Measurements from ENCODE around the gene COLEC11.

The COLEC11 gene

DNA sequence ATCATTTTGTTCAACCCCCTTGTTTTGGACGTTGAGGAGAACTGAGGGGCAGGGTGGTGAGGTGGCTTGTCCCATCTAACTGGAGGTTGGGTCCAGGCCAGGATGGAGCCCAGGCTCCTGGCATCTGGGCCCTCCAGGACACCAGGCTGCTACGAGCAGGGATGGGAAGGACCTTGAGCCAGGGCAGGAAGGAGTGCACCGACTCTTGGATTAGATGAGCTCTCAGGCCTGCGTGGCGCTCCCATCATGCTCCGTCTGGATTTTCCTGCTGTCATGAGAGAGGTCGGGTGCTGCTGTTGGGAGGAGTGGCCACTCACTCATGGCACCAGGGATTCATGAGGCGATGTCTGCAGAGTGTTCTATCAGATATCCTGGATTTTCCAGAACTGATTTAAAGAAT is 44.7 kb downstream of the COLEC11 start:
- no peak for DNase-seq

DNA sequence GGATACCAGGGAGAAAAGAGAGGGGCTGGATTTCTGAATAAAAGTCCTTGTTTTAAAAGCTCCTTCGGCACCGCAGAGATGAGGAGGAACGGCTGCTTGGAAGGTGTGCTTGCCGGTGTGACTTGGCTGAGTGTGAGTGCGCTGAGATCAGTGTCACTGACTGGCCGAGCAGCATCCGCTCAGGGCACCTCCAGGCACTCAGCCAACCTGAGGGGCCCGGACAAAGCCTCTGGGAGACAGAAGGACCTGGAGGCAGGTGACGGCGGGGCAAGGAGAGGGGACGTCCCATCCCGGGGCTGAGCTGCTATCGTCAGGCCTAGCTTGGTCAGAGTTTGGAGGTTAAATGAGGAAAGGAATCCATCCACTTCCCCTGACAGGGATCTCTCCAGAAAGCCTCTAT is 46.3 kb downstream of the COLEC11 start:
- no peak for DNase-seq

DNA sequence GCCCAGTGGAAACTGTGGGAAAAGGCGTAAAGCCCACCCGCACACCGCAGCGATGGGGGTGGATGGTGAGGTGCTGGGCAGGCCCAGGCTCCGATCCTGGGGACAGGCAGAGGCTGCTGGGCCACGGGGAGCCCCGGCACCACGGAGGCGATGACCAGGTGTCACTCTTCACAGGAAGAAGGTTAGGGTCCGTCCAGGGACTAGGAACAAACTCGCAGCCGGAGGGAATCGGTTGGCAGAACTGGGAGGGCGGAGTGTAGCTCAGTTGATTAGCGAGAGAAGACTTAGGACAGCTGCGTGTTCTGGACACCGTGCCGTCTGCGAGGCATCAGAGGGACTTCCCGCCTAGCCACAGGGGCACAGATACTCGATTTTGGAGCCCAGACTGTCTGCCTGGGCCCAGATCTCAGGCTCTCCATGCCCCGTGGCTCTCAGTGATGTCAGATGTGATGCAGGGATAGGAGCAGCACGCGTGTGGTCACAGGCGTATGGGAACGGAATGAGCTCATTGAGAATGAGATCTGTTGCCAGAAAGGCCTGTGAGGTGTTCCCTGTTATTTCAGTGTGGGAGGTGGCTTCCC is 47.0 kb downstream of the COLEC11 start:
- DNase-seq = no peak

DNA sequence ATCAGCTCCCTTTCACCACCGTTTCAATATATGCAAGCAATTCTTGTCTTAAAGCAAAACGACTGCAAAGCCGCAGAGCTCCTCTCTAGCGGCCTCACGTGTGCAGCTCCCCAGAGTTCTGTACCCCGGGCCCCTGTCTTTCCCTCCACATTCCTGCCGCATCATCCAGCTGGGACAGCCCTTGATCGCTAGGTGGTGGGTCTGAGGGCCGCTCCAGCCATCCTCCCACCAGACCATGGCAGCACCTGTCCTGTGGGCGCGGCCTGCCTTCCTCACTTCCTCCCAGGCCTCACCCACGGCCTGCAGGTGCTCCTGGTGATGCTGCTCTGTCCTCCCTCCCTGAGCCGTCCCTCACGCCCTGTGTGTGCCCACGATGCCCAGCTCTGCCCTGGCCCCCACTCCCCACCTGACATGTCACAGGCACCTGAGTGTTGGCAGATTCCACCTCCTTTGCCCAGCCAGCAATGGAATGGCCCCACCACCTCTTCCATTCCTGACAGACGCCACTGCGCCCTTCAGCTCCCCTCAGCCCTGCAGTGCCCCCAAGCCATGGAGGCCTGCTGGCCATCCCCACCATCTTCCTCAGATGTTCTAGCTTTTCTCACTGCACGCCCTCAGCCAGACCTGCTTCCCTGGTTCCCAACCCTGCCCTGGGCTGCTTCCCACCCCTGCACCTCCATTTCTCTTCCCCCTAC is 47.8 kb downstream of the COLEC11 start:
- DNase-seq = no peak

DNA sequence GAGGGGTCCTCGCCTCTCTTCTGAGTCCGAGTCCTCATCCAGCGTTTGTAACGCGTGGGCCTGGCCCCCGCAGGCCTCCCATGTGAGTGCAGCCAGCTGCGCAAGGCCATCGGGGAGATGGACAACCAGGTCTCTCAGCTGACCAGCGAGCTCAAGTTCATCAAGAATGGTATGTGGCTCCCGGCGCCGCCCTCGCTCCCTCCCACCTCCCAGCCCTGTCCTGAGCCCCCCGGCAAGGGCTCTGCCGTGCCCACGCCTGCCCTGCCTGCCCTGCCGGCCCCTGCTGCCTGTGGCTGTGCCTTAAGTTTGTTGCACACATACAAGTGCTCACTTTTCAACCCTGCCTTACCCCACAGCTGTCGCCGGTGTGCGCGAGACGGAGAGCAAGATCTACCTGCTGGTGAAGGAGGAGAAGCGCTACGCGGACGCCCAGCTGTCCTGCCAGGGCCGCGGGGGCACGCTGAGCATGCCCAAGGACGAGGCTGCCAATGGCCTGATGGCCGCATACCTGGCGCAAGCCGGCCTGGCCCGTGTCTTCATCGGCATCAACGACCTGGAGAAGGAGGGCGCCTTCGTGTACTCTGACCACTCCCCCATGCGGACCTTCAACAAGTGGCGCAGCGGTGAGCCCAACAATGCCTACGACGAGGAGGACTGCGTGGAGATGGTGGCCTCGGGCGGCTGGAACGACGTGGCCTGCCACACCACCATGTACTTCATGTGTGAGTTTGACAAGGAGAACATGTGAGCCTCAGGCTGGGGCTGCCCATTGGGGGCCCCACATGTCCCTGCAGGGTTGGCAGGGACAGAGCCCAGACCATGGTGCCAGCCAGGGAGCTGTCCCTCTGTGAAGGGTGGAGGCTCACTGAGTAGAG is 48.7 kb downstream of the COLEC11 start:
- no peak for DNase-seq

DNA sequence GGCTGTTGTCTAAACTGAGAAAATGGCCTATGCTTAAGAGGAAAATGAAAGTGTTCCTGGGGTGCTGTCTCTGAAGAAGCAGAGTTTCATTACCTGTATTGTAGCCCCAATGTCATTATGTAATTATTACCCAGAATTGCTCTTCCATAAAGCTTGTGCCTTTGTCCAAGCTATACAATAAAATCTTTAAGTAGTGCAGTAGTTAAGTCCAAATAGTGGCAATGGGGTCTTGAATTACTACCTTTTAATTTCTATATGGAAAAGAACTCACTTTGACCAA is 49.3 kb downstream of the COLEC11 start:
- DNase-seq = no peak

DNA sequence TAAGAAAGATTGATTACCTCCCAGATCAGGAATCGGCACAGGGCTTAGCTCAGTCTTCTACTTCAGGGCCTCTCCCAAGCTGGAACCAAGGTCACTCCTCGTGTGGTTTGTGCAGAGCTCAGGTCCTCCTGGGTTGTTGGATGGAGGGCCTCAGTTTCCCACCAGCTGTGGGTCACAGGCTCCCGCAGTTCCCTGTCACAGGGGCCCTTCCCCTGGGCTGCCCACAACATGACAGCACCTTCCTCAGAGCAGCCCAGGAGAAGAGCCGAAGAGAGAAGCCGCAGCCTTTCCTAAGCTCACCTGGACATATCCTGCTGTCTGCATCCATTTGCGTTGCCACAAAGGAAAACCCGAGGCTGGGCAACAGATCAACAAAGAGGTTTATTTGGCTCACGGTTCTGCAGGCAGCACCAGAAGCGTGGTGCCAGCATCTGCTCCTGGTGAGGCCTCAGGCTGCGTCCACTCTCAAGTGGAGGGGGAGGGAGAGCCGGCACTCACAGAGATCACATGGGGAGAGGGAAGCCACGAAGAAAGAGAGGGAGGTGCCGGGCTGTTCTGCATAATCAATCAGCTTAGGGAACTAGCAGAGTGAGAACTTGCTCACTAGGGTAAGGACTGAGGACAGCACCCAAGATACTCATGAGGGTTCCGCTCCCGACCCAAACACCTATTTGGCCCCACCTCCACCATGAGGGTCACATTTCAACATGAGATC is 50.1 kb downstream of the COLEC11 start:
- no peak for DNase-seq

DNA sequence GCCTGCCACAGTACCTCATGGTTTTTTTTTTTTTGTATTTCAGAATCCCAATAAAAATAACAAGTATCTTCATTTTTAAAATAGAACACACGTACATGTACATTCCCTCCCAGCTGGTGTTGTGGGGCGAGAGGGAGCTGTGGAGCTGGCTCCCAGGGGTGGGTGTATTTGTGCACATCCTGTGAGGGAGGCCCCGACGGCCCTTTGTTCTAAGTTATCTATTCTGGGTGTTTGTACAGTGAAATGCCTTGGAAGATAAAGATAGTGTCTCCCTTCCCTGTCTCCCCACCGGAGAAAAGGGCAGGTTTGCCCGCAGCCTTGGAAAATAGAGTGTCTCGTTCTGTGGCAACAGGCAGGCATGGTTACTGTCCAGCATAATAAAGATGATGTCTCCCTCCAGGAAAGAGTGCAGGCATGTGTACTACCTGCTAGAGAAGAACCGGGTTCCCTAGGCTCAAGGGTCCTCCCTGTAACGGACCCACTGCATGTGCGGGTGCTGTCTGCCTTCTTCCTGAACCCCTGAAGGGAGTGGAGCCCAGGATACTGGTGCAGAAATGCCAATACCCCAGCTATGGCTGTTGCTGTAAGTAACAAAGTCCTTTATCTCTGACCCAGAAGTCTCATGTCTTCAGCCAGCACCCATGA is 51.0 kb downstream of the COLEC11 start:
- no peak for DNase-seq

DNA sequence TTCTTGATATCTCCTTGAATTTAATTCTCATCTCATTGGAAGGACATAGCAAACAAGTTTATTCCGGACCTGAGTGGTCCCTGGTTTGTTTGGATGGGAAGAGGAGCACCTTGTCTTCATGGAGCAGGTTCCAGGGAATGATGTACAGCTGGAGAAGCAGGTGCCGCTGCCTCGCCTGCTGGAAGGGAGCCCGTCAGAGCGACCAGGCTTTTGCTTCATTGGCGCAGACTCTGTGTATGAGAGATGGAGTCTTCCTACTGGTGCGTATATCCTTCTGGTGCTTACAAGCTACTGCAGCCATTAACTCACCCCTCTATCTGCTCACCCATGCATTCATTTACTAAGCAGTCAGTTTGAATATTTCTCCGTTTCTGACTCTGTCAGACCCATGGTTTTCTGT is 51.5 kb downstream of the COLEC11 start:
- no peak for DNase-seq

DNA sequence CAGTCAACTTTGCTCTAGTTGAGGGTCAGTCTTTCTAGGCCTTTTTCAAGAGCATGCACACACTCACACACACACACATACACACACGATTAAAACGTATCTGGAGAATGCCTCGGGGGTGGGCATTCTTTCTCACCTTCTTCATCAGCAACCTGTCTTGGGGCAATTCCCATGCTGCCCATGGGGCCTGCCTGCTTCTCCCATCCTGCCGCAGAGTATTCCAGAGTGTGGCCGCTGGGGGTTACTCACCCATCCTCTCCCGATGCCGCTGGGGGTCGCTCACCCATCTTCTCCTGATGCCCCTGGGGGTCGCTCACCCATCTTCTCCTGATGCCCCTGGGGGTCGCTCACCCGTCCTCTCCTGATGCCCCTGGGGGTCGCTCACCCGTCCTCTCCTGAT is 52.3 kb downstream of the COLEC11 start:
- no peak for DNase-seq

DNA sequence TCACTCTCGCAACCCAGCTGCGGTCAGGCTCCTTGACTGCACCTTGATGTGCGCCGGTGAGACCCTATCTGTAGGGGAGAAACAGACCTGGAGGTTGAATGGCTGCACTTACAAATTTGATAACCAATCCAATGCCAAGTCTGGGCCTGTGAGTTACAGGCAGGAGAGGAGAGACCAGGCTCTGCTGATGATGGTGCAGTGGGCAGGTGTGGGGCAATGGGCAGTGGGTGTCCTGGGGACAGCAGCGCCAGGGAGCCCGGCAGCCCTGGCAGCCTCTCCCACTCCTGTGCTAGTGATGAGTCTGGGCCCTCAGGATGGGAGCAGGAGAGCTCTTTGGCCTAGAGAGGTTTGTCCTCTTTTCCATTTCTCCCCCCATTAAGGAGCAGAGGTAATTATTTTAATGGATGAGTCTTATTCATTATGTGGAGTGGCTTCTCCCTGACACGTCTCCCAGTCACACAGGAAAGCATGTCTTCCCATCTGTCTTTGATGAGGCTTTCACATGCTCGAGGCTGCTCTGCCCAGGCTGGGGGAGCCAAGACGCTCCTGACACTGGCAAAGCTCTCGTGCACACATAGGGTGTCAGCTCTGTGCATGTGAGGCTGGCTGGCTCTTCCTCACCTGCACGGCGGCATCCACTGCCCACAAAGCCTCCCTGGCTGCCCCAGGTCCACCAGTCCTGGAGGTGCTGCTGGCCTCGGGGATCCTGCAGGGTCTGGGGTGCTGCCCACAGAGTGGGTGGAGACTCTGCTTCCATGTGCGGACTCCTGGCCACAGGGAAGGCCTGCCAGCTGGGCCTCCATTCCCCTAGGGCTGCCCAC is 53.1 kb downstream of the COLEC11 start:
- no peak for DNase-seq

DNA sequence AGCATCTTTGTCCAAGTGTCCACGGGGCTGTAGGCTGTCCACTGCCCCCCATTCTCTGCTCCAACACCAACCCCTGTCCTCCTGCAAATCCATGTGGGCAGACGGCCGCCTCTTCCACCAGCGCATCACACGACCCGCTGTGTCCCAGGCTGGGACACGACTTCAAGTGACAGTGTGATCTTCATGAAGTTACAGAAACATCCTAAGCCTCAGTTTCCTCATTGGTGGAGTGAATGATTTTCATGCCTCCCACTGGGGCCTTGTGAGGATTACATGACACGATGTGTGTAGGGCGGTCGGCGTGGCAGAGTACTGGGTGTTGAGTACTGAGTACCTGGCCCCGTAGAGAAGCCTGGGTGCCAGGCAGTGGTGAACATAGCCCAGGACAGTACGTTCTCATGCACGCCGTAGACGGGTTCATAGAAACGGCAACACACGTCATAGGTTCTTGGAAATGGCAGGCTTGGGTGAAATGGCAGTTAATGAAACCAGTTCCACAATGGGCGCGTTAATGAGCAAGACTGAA is 53.8 kb downstream of the COLEC11 start:
- DNase-seq = no peak

DNA sequence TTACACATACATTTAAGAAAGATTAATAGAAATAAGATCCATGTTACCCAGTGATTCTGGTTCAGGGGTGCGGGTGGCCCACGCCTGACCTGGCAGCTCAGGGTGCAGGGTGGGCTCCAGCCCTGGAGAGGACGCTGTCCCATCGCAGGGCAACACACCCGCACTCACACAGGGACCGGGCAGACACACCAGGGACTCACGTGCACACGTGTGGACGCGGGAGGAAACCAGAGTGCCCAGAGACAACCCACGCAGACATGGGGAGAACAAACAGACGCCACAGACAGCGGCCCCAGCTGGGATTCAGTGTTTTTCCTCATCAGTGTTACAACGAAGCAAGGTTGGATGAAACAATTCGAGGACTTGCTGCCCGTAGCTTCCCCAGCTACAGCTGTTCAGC is 54.7 kb downstream of the COLEC11 start:
- no peak for DNase-seq

DNA sequence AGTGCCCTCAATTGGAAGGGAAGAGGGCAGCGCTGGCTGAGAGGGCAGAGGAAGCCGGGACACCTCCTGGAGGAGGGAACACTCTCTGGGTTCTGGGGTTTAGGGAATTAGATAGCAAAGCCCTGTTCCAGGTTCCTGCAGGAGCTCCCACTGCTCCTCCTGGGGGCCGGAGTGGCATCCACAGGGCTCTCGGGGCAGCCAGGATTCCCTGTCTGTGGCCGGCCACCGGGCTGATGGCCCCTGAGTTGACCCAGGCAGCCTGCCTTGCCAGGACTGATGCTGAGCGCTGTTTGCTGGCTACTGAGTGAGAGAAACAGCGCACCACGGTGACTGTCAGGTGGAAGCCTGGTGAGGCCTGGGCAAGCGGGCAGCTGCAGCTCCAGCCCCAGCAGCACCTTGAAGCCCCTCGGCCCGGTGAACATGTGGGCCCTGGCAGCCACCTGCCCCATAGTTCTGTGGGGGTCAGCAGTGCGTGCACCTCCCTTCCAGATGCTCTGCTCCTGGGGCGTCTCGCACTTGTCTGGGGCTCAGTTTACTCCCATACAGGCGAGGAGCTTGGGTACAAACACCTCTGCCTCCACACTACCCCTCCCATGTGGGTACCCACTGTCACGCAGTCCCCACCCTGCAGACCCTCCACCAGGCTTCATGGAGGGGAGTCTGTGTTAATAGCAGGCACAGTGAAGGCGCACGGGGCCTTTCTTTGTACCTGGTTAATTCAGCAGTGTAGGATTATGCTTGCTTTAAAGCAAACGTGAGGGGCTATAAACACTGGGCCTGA is 55.4 kb downstream of the COLEC11 start:
- DNase-seq = no peak

DNA sequence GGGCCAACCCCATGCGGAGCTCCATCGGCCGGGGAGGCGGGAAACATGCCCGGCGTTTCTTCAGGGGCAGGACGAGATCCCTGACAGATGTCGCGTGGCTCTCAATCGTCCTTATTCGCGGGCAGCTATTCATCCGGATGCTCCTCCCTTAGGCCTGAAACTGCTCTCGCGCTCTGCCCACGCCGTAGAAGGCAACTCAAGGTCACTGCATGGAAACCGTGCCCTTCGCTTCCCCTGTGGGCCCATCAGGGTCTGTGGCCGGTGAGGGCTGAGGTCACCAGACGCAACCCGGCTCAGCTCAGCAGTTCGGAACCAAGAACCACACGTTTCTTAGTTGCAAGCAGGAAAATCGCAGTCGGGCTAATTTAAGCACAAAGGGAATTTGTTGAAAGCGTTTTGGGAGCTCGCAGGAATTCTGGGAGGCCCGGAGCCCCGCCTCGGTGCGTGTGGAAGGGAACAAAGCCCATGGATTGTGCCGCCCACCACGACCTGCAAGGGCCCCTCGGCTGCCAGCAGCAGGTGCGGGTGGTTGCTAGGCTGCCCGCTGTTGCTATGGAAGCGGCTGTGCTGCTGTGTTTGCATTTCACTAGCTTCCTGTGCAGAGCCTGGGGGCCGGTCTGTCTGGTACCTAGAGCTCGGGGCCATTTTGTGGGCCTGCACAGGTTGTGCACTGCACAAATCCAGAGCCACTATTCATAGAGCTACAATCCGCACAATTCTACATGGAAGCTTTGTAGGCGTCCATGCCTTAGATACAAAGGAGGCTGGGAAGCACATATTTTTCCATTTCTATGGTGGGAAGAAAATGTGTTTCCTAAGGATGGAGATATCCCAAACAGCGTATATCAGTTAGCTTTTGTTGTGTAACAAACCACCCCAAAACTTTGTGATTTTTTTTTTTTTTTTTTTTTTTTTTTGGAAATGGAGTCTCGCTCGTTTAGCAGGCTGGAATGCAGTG is 57.1 kb downstream of the COLEC11 start:
- DNase-seq = peak; percentile 39

DNA sequence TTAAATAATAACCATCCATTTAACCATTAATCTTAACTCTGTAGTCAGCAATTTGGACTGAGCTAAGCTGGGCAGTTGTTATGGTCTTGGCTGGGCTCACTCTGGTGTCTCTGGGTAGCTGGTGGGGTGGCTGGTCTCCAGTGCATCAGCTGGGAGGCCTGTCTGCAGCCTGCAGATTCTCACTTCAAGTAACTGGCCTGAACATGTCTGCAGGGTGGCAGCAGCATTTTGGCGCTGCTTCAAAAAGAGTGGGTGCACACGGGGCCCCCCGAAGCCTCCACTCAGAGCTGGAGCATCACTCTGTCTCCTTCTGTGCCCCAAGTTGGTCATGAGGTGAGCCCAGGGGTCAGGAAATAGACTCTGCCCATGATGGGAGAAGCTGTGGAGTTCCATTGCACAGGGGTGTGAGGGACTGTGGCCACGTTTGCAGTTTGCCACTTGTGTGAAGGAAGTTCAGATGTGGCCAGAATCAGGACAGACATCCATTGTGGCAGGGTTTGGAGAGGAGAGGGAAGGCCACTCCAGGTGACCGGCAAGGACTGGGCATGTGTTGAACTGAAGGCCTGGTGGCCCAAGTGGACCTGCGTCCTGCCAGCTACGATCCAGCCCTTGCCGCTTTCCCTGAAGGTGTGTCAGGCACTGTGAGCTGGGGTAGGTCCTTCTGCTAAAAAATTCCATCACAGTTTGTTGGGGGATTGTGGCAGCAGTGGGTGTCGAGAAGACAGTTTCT is 58.1 kb downstream of the COLEC11 start:
- no peak for DNase-seq

DNA sequence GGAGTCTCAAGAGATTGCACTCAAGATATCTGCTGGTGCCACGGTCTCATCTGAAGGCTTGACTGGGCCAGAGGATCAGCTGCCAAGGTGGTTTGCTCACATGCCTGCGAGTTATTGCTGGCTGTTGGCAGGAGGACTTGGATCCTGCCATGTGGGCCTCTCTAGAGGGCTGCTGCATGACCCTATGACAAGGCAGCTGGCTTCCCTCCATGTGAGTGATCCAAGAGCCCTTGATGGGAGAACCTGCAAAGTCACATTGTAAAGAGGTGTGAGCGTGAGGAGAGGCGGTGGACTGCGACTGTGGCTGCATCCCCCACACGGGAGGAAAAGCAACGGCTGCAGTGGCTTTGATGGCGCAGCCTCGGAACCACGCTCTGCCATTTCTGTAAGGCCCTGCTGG is 59.1 kb downstream of the COLEC11 start:
- DNase-seq = no peak

DNA sequence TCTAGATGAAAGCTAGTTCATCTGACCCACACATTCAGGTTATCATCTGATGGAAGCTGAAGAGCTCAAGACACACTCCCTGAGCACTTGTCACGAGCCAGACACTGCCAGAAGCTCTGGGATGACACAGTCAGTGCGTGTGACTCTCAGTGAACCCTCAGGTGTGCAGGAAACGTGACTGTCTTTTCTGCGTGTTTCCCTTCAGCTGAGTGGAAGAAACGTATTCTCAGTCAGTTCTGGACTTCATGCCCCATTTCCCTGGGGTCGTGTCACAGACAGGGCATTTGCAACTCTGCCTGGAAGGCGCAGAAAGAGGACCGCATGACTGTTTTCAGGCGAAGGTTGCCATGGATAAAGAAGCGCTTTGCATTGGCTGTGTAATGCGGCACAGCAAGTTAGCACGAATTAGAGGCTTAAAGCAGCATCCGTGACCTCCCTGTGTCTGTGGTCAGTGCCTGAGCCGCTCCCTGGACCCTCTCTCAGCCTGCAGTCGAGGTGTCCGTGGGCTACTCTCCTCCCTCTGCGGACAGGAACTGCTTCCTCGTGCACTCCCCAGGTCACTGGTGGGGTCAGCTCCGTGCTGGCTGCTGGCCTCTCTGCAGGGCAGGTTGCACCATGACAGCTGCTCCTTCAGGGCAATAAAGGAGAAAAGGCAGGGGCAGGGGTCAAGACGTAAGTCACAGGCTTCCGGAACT is 59.8 kb downstream of the COLEC11 start:
- DNase-seq = no peak
